ENCODE results near the gene ADAMTS9.

DNA sequence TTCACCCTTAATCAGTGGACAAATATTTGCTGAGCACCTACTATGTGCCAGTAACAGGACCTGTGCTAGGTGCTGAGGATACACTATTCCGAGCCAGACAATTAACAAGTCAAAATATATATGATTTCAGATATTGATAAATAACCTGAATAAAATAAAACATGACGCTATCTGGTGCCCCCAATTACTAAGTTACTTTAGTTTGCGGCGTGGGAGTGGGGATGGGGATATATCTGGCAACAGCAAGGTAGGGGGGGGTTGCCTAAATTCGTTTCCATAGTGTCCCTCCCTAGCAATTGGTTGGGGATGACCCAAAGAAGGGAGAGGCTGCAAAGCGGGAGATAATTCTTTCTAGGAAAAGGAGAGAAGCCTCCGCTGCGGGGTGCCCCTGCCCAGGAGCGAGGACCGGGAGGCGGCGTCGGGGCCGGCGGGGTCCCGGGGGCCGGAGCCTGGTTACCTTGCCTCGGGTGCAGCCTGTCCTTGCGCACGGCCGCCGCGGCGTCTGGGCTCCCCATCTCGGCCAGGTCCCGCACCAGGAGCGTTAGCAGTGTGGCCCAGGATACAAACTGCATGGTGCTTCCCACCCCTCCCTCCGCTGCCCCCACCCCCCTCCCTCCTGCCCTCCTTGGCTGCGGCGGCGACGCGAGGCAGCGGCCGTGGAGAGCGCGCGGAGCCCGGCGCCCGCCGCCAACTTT is 567 bp downstream of the ADAMTS9 start:
- TF ChIP-seq, protein P1, sequence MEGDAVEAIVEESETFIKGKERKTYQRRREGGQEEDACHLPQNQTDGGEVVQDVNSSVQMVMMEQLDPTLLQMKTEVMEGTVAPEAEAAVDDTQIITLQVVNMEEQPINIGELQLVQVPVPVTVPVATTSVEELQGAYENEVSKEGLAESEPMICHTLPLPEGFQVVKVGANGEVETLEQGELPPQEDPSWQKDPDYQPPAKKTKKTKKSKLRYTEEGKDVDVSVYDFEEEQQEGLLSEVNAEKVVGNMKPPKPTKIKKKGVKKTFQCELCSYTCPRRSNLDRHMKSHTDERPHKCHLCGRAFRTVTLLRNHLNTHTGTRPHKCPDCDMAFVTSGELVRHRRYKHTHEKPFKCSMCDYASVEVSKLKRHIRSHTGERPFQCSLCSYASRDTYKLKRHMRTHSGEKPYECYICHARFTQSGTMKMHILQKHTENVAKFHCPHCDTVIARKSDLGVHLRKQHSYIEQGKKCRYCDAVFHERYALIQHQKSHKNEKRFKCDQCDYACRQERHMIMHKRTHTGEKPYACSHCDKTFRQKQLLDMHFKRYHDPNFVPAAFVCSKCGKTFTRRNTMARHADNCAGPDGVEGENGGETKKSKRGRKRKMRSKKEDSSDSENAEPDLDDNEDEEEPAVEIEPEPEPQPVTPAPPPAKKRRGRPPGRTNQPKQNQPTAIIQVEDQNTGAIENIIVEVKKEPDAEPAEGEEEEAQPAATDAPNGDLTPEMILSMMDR (IDR thresholded peaks at IDR 0.05; ENCODE audit: low read depth, low read length) = no peak
- no peak for TF ChIP-seq EZH2phosphoT487 (IDR thresholded peaks at IDR 0.05; ENCODE audit: low read depth)

Data from OCI-LY3 (cell line).